ENCODE measurements around the gene KRTAP20-2. TPM values are rescaled to one million over a fixed set of nuclear protein-coding genes. Genes with fewer than 3 reads are reported as not detected.

The KRTAP20-2 gene
- polyA plus RNA-seq, 3 donors = not detected

GRCh38 chr21:30652891-30653290, 17.9 kb downstream of the KRTAP20-2 start:
- no peak for DNase-seq (ENCODE audit: extremely low read depth in 1 of 11, low read depth in 9 of 11, low spot score in 4 of 11)

GRCh38 chr21:30668776-30669175, 33.8 kb downstream of the KRTAP20-2 start:
- DNase-seq (ENCODE audit: extremely low read depth in 1 of 11, low read depth in 9 of 11, low spot score in 4 of 11) = no peak

GRCh38 chr21:30672985-30673650, 38.1 kb downstream of the KRTAP20-2 start:
- DNase-seq (ENCODE audit: extremely low read depth in 1 of 11, low read depth in 9 of 11, low spot score in 4 of 11) = no peak

DNA sequence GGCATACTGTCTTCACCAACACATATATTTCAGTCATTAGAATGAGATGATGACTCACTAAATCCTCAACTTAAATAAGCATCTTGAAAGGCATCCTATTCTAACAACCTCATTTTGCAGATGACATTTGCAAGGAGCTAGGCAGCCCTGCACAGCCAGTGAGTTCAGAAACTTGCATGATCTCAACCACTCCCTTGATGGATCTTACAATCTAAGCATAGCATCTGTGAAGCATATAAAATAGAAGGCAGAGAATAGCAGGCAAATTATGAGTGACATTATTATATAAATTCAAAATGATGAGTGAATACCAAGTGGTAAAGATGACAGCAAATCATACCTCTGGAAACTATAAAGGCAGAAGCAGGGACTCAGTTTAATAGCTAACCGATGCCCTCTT, 39.3 kb downstream of the KRTAP20-2 start:
- DNase-seq (ENCODE audit: extremely low read depth in 1 of 11, low read depth in 9 of 11, low spot score in 4 of 11) = no peak

- DNase-seq (ENCODE audit: extremely low read depth in 1 of 11, low read depth in 9 of 11, low spot score in 4 of 11) = no peak
These were observed 41.7 kb downstream of the KRTAP20-2 start for GRCh38 chr21:30676737-30677136.

DNA sequence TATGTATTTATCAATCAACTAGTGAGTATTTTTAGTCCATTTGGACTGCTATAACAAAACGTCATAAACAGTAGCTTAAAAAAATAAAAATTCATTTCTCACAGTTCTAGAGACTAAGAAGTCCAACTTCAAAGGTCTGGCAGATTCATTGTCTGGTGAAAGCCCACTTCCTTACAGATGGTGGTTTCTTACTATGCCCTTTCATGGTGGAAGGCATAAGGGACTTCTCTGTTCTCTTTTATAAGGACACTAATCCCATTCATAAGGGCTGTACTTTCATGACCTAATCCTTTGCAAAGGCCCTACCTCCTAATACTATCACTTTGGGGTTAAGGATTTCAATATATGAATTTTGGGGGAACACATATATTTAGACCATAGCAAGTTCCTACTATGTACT, 45.6 kb downstream of the KRTAP20-2 start:
- no peak for DNase-seq (ENCODE audit: extremely low read depth in 1 of 11, low read depth in 9 of 11, low spot score in 4 of 11)

DNA sequence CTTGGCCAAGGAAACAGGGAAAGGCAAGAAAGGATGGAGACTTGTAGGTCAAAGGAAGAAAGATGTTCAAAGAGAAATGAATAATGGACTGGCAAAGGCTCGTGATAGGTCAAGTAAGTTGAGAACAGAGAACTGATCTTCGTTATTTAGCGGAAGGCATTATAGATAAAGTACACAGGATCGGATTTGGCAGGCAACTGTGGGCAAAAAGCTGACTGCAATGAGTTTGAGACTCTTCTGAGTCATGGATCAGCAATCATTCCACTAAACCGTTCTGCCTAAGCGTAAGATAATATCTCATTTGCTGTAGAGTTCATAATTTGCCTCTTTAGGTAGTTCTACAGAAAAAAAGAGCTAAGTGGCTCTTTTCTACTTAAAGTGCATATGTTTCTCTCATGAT, 49.5 kb downstream of the KRTAP20-2 start:
- no peak for DNase-seq (ENCODE audit: extremely low read depth in 1 of 11, low read depth in 9 of 11, low spot score in 4 of 11)

Other genes starting within 250 kb of the KRTAP20-2 start
- not detected for gene KRTAP13-1, start 239.2 kb upstream of the KRTAP20-2 start, polyA plus RNA-seq (ENCODE audit: insufficient read length in 3 of 3)
- not detected for gene KRTAP13-3, start 209.3 kb upstream of the KRTAP20-2 start, polyA plus RNA-seq (ENCODE audit: insufficient read length in 3 of 3)
- gene KRTAP13-4, start 205.0 kb upstream of the KRTAP20-2 start, polyA plus RNA-seq (ENCODE audit: insufficient read length in 3 of 3) = not detected
- not detected for gene KRTAP15-1, start 194.9 kb upstream of the KRTAP20-2 start, polyA plus RNA-seq (ENCODE audit: insufficient read length in 3 of 3)
- gene KRTAP19-1, start 154.8 kb upstream of the KRTAP20-2 start, polyA plus RNA-seq (ENCODE audit: insufficient read length in 3 of 3) = not detected
- not detected for gene KRTAP19-2, start 147.8 kb upstream of the KRTAP20-2 start, polyA plus RNA-seq (ENCODE audit: insufficient read length in 3 of 3)
- not detected for gene KRTAP19-3, start 143.2 kb upstream of the KRTAP20-2 start, polyA plus RNA-seq (ENCODE audit: insufficient read length in 3 of 3)
- not detected for gene KRTAP19-4, start 138.0 kb upstream of the KRTAP20-2 start, polyA plus RNA-seq (ENCODE audit: insufficient read length in 3 of 3)
- not detected for gene KRTAP19-5, start 133.1 kb upstream of the KRTAP20-2 start, polyA plus RNA-seq (ENCODE audit: insufficient read length in 3 of 3)
- gene KRTAP19-6, start 93.3 kb upstream of the KRTAP20-2 start, polyA plus RNA-seq (ENCODE audit: insufficient read length in 3 of 3) = not detected
- not detected for gene KRTAP19-7, start 73.9 kb upstream of the KRTAP20-2 start, polyA plus RNA-seq (ENCODE audit: insufficient read length in 3 of 3)
- gene KRTAP22-2, start 44.8 kb upstream of the KRTAP20-2 start, polyA plus RNA-seq (ENCODE audit: insufficient read length in 3 of 3) = not detected
- not detected for gene KRTAP6-3, start 42.8 kb upstream of the KRTAP20-2 start, polyA plus RNA-seq (ENCODE audit: insufficient read length in 3 of 3)
- not detected for gene KRTAP6-2, start 36.3 kb upstream of the KRTAP20-2 start, polyA plus RNA-seq (ENCODE audit: insufficient read length in 3 of 3)
- gene KRTAP22-1, start 34.1 kb upstream of the KRTAP20-2 start, polyA plus RNA-seq (ENCODE audit: insufficient read length in 3 of 3) = not detected
- gene KRTAP6-1, start 21.3 kb upstream of the KRTAP20-2 start, polyA plus RNA-seq (ENCODE audit: insufficient read length in 3 of 3) = not detected
- not detected for gene KRTAP20-1, start 18.8 kb upstream of the KRTAP20-2 start, polyA plus RNA-seq (ENCODE audit: insufficient read length in 3 of 3)
- not detected for gene KRTAP20-4, start 14.6 kb upstream of the KRTAP20-2 start, polyA plus RNA-seq (ENCODE audit: insufficient read length in 3 of 3)
- not detected for gene KRTAP20-3, start 7.7 kb downstream of the KRTAP20-2 start, polyA plus RNA-seq (ENCODE audit: insufficient read length in 3 of 3)
- not detected for gene KRTAP21-3, start 83.6 kb downstream of the KRTAP20-2 start, polyA plus RNA-seq (ENCODE audit: insufficient read length in 3 of 3)
- gene KRTAP21-2, start 112.1 kb downstream of the KRTAP20-2 start, polyA plus RNA-seq (ENCODE audit: insufficient read length in 3 of 3) = not detected
- not detected for gene KRTAP21-1, start 120.2 kb downstream of the KRTAP20-2 start, polyA plus RNA-seq (ENCODE audit: insufficient read length in 3 of 3)
- gene KRTAP8-1, start 178.1 kb downstream of the KRTAP20-2 start, polyA plus RNA-seq (ENCODE audit: insufficient read length in 3 of 3) = not detected
- not detected for gene KRTAP7-1, start 194.6 kb downstream of the KRTAP20-2 start, polyA plus RNA-seq (ENCODE audit: insufficient read length in 3 of 3)
- gene KRTAP11-1, start 246.4 kb downstream of the KRTAP20-2 start, polyA plus RNA-seq (ENCODE audit: insufficient read length in 3 of 3) = not detected